NB4 (cell line): ENCODE measurements around the gene CLIP3.

ENCODE experiments used
- DNase-seq: peaks from one replicate; pipeline ENCODE4 v3.0.0; 2010; ENCODE audit warnings: low read depth
- H3K4me3 ChIP-seq: one replicate; pipeline ENCODE4 v1.5.1; 2011; ENCODE audit warnings: mild to moderate bottlenecking, low read depth, low read length, moderate library complexity
- CTCF ChIP-seq: IDR thresholded peaks from one replicate; pipeline ENCODE4 v1.5.1; 2012; ENCODE audit warnings: low read depth, low read length
- MAX ChIP-seq: IDR thresholded peaks from 2 replicates; pipeline ENCODE4 v1.6.1; 2011; ENCODE audit warnings: low read depth, low read length
- MYC ChIP-seq: IDR thresholded peaks from 2 replicates; pipeline ENCODE4 v1.6.1; 2011; ENCODE audit warnings: low read depth, low read length
- POLR2A ChIP-seq: IDR thresholded peaks from 2 replicates; pipeline ENCODE4 v1.6.1; 2011; ENCODE audit warnings: mild to moderate bottlenecking; ENCODE audit not compliant: insufficient read length; ENCODE audit errors: extremely low read depth

CLIP3 gene

GRCh38 chr19:36013280-36014011 lies 19.2 kb downstream of the CLIP3 start:
- DNase-seq: no peak
- H3K4me3 ChIP-seq: peak overlapping the region; percentile 76

GRCh38 chr19:36010402-36010801 lies 22.3 kb downstream of the CLIP3 start:
- TF ChIP-seq CTCF (no peak), POLR2A (no peak), MAX (no peak), MYC (no peak)
- DNase-seq: no peak
- no peak overlapping the region for H3K4me3 ChIP-seq

More at GRCh38 chr19:36013280-36014011, 19.2 kb downstream of the CLIP3 start:
- TF ChIP-seq POLR2A (no peak), MAX (no peak), MYC (no peak), CTCF (no peak)

- DNase-seq: no peak
- H3K4me3 ChIP-seq: peak overlapping the region; percentile 7
- TF ChIP-seq CTCF: no peak
- TF ChIP-seq POLR2A: no peak
- TF ChIP-seq MYC: no peak
- TF ChIP-seq MAX: no peak
Observed at GRCh38 chr19:36009633-36010379, 22.9 kb downstream of the CLIP3 start.

- TF ChIP-seq CTCF (no peak), POLR2A (no peak), MYC (no peak), MAX (no peak)
- peak overlapping the region; percentile 7 for H3K4me3 ChIP-seq
- DNase-seq: peak; percentile 62
Observed at GRCh38 chr19:36009220-36009619, 23.5 kb downstream of the CLIP3 start.

GRCh38 chr19:36008336-36008978 lies 24.2 kb downstream of the CLIP3 start, which contains the start of gene SYNE4:
Gene SYNE4, minus strand, starts transcription at chr19:36008813. Its CDS starts 132 bp downstream, at chr19:36008681.
- H3K4me3 ChIP-seq: peak within 1 kb of the TSS; percentile 7
- no peak for TF ChIP-seq MAX
- no peak for TF ChIP-seq MYC
- TF ChIP-seq POLR2A: no peak
- TF ChIP-seq CTCF: no peak
- no peak for DNase-seq
